HepG2 (cell line): ENCODE data around the gene SMAD3. TPM values are rescaled to one million over a fixed set of nuclear protein-coding genes. Genes with fewer than 3 reads are reported as not detected.

Experiments
- ELF1 ChIP-seq: sonication (generic); formaldehyde crosslinking; IDR thresholded peaks from 2 replicates; pipeline ENCODE4 v1.4.0; 2020; ENCODE audit warnings: missing genetic modification reagents
- FOXP1 ChIP-seq, 2 experiments: fragments of 450-650 bp in 1 of 2; IDR thresholded peaks; 2 replicates each; pipeline ENCODE4 v1.6.1; 2017 to 2018; ENCODE audit warnings: antibody characterized with exemption in 1 of 2
- KLF11 ChIP-seq: IDR thresholded peaks from 2 replicates; pipeline ENCODE4 v1.6.1; 2016; ENCODE audit warnings: missing compliant biosample characterization
- PRMT3 ChIP-seq: sonication (generic); formaldehyde crosslinking; IDR thresholded peaks from 2 replicates; pipeline ENCODE4 v1.8.1; 2022; ENCODE audit warnings: low read depth, mild to moderate bottlenecking, moderate library complexity, missing genetic modification reagents, borderline replicate concordance
- ZBTB39 ChIP-seq: sonication (generic); formaldehyde crosslinking; IDR thresholded peaks from 2 replicates; pipeline ENCODE4 v1.5.0; 2020; ENCODE audit warnings: missing genetic modification reagents
- ZFAT ChIP-seq: sonication (generic); formaldehyde crosslinking; conservative IDR thresholded peaks from 2 replicates; pipeline ENCODE4 v1.8.1; 2023; ENCODE audit warnings: missing genetic modification reagents, inconsistent platforms
- ZNF670 ChIP-seq: sonication (generic); formaldehyde crosslinking; IDR thresholded peaks from 2 replicates; pipeline ENCODE4 v1.8.0; 2022; ENCODE audit warnings: mild to moderate bottlenecking, missing genetic modification reagents, borderline replicate concordance
- ZNF761 ChIP-seq: sonication (generic); formaldehyde crosslinking; conservative IDR thresholded peaks from 2 replicates; pipeline ENCODE4 v1.4.0; 2020; ENCODE audit warnings: mild to moderate bottlenecking, missing genetic modification reagents
- polyA plus RNA-seq, 8 experiments: library from polyadenylated mRNA; depleted of rRNA in 3 of 8; stranded (reverse) in 7 of 8; unstranded in 1 of 8; fragments of >200 nt; fragmentation: Illumina TruSeq in 4 of 8; extraction: Trizol in 4 of 8; gene quantifications; 2 replicates each; pipeline versions ENCODE4 v1.2.1 to v1.2.3, GENCODE V29; 2011 to 2016; ENCODE audit warnings: low read depth in 4 of 8, missing spikeins in 1 of 8, mixed read lengths in 1 of 8; ENCODE audit not compliant: insufficient read depth in 1 of 8
- total RNA-seq, 5 experiments: library from RNA; depleted of rRNA; stranded (reverse); fragments of >200 nt; fragmentation: Illumina TruSeq; extraction: Trizol; gene quantifications; 2 replicates each; pipeline ENCODE4 v1.2.3, GENCODE V29; 2016; ENCODE audit warnings: low read depth in 1 of 5
- TF ChIP-seq, protein P1 (sequence below): sonication (generic); formaldehyde crosslinking; IDR thresholded peaks from 2 replicates; pipeline ENCODE4 v1.8.0; 2022; ENCODE audit warnings: mild to moderate bottlenecking, missing genetic modification reagents, moderate library complexity
- TF ChIP-seq, protein P2 (sequence below): sonication (generic); formaldehyde crosslinking; IDR thresholded peaks from 2 replicates; pipeline ENCODE4 v1.4.0; 2020; ENCODE audit warnings: mild to moderate bottlenecking, missing genetic modification reagents
- TF ChIP-seq, protein P3 (sequence below): sonication (generic); formaldehyde crosslinking; IDR thresholded peaks from 2 replicates; pipeline ENCODE4 v1.4.0; 2020; ENCODE audit warnings: mild to moderate bottlenecking, missing genetic modification reagents

SMAD3 gene
- total and polyA plus RNA-seq, 2 of the 13 experiments (the other 11 are each of a cell fraction or from before 2014, with no cell fraction given): 8.6 to 56.3 TPM

DNA sequence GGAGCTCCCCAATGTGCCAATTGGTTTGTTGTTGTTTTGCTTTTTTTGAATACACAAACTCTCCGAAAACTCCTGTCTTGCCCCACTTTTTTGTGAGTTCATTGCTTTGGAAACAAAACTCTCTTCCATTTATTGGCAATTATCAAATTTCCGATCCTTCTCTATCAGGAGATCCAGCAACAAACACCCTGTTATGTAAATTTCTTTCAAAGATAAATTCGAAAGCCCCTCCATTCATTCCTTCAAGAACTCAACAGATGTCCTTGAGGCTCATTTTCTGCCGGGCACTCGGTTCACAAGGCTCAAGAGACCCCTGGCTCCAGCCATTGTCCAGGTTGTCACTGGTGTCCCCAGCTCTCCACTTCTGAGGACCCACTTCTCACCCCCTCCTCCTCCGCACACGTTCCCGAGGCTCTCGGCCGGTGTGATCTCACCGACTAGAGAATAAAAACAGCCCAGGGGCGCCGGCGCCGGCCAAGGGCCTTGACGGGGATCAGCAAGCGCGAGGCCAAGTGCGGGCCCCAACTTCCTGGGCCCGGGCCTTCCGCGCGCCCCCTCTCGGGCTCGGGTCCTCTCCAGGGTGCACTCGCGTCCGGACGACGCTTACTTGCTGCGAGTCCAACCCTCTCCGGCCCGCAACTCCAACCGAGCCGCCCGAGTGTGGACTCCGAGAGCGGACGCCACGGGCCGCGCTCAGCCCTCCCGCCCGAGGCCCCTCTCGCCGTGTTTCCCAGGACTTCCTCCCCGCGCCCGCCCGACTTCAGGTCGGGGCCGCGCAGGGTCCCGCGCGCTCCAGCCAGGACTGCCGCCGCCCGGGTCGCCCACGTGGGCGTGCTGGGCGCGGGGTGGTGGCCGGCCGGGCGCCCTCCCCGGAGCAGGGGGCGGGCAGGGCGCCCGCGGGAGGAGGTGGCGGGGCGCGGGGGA, 533 bp upstream of the SMAD3 start (continued):
- TF ChIP-seq, protein P1, sequence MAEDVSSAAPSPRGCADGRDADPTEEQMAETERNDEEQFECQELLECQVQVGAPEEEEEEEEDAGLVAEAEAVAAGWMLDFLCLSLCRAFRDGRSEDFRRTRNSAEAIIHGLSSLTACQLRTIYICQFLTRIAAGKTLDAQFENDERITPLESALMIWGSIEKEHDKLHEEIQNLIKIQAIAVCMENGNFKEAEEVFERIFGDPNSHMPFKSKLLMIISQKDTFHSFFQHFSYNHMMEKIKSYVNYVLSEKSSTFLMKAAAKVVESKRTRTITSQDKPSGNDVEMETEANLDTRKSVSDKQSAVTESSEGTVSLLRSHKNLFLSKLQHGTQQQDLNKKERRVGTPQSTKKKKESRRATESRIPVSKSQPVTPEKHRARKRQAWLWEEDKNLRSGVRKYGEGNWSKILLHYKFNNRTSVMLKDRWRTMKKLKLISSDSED: no peak
- TF ChIP-seq, protein P2, sequence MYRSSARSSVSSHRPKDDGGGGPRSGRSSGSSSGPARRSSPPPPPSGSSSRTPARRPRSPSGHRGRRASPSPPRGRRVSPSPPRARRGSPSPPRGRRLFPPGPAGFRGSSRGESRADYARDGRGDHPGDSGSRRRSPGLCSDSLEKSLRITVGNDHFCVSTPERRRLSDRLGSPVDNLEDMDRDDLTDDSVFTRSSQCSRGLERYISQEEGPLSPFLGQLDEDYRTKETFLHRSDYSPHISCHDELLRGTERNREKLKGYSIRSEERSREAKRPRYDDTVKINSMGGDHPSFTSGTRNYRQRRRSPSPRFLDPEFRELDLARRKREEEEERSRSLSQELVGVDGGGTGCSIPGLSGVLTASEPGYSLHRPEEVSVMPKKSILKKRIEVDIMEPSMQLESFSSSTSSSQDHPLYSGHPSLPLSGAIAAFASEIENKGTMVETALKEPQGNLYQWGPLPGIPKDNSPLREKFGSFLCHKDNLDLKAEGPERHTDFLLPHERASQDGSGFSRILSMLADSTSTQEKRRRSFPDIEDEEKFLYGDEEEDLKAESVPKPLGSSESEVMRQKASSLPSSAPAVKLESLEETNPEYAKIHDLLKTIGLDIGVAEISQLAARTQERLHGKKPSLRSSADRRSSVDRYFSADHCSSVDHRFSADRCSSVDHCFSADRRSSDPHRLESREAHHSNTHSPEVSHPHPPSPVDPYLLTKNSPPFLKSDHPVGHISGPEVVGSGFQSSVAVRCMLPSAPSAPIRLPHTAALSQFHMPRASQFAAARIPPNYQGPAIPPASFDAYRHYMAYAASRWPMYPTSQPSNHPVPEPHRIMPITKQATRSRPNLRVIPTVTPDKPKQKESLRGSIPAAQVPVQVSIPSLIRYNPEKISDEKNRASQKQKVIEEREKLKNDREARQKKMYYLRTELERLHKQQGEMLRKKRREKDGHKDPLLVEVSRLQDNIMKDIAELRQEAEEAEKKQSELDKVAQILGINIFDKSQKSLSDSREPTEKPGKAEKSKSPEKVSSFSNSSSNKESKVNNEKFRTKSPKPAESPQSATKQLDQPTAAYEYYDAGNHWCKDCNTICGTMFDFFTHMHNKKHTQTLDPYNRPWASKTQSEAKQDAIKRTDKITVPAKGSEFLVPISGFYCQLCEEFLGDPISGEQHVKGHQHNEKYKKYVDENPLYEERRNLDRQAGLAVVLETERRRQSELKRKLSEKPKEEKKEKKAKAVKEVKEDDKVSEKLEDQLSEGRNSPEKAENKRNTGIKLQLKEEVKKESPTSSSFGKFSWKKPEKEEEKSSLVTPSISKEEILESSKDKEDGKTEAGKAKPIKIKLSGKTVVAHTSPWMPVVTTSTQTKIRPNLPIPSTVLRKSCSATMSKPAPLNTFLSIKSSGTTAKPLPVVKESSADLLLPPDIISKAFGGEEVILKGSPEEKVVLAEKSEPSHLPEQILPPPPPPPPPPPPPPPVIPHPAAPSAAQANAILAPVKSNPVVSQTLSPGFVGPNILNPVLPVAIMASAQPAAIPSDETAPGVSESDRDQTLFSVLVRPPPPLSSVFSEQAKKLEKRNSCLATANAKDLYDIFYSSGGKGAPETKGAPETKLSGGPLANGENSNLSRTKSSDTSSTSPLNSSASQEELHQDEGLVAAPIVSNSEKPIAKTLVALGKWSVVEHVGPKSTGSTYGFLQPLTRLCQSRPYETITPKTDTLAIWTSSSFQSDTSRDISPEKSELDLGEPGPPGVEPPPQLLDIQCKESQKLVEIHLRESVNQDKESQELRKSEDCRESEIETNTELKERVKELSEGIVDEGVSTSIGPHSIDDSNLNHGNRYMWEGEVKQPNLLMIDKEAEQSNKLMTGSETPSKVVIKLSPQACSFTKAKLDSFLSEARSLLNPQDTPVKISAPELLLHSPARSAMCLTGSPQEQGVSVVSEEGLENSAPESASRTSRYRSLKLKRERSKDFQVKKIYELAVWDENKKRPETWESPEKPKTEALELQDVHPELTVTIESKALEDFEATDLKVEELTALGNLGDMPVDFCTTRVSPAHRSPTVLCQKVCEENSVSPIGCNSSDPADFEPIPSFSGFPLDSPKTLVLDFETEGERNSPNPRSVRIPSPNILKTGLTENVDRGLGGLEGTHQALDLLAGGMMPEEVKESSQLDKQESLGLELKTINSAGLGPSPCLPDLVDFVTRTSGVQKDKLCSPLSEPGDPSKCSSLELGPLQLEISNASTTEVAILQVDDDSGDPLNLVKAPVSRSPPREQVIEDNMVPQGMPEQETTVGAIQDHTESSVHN: no peak
- TF ChIP-seq FOXP1 (IDR thresholded peaks at IDR 0.05) (no peak), FOXP1 (CRISPR knock-in tag; IDR thresholded peaks at IDR 0.05) (no peak), ZNF761 (CRISPR knock-in tag) (0 out of 2 replicates have a peak, but pooled peaks have one; percentile 20), ZNF670 (CRISPR knock-in tag) (no peak), ZFAT (CRISPR knock-in tag) (peak; percentile 53), KLF11 (CRISPR knock-in tag) (no peak; the same call in 1 of the 2 replicates), PRMT3 (CRISPR knock-in tag) (no peak), ZBTB39 (CRISPR knock-in tag) (no peak), ELF1 (CRISPR knock-in tag) (peak; percentile 53; the same call in 1 of the 2 replicates)
- TF ChIP-seq, protein P3, sequence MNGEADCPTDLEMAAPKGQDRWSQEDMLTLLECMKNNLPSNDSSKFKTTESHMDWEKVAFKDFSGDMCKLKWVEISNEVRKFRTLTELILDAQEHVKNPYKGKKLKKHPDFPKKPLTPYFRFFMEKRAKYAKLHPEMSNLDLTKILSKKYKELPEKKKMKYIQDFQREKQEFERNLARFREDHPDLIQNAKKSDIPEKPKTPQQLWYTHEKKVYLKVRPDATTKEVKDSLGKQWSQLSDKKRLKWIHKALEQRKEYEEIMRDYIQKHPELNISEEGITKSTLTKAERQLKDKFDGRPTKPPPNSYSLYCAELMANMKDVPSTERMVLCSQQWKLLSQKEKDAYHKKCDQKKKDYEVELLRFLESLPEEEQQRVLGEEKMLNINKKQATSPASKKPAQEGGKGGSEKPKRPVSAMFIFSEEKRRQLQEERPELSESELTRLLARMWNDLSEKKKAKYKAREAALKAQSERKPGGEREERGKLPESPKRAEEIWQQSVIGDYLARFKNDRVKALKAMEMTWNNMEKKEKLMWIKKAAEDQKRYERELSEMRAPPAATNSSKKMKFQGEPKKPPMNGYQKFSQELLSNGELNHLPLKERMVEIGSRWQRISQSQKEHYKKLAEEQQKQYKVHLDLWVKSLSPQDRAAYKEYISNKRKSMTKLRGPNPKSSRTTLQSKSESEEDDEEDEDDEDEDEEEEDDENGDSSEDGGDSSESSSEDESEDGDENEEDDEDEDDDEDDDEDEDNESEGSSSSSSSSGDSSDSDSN (CRISPR knock-in tag): peak; percentile 95
